Measurements from ENCODE around the gene ZGPAT.
A peak's percentile ranks its signal among the peaks of the same experiment; 100 is the strongest.

Gene ZGPAT

GRCh38 chr20:63734111-63734945 lies 26.5 kb downstream of the ZGPAT start:
- no peak for DNase-seq

- no peak for DNase-seq
These were observed 27.4 kb downstream of the ZGPAT start for GRCh38 chr20:63734946-63735858.

DNA sequence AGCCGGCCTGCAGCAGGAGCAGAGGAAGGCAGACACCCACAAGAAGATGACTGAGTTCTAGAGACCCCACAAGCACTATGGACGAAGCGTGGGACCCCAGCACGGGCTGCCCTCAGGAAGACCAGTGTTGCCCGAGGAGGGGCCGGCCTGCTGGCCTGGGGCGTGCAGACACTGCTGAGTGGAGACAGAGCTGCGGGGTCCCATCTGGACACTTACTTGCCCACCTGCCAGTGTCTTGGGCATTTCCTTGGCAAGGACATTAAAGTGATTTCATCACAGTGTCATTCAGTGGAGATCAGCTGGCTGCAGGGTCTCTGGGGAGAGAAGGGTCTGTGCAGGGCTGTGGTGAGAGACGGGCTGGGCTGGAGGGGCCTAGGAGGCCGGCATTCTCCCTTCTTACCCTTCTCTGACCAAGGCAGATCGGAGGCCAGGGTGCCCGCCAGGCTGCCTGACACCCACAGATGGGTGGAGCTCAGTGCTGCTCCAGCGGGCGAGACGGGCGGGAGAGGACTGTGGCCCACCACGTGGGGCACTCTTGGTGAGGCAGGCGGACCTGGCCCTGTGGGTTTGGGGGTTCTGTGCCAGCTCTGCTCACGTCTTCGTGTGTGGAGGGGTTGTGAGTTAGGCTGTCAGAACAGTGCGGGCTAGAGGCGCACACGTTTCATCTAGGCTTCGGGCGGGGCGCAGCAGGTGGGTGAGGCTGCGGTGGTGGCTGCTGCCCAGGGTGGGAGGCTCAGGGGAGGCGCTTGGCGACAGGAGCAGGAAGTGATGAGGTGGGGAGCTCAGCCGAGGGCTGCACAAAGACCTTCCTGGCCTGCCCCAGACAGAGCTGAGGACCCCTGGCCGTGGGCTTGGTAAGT lies 28.2 kb downstream of the ZGPAT start, which contains the start of gene LIME1:
TSS of gene LIME1 (plus strand) at position 806 of the 860 bp plus-strand sequence. CDS start 886 bp downstream, outside the sequence.
- DNase-seq = no peak

DNA sequence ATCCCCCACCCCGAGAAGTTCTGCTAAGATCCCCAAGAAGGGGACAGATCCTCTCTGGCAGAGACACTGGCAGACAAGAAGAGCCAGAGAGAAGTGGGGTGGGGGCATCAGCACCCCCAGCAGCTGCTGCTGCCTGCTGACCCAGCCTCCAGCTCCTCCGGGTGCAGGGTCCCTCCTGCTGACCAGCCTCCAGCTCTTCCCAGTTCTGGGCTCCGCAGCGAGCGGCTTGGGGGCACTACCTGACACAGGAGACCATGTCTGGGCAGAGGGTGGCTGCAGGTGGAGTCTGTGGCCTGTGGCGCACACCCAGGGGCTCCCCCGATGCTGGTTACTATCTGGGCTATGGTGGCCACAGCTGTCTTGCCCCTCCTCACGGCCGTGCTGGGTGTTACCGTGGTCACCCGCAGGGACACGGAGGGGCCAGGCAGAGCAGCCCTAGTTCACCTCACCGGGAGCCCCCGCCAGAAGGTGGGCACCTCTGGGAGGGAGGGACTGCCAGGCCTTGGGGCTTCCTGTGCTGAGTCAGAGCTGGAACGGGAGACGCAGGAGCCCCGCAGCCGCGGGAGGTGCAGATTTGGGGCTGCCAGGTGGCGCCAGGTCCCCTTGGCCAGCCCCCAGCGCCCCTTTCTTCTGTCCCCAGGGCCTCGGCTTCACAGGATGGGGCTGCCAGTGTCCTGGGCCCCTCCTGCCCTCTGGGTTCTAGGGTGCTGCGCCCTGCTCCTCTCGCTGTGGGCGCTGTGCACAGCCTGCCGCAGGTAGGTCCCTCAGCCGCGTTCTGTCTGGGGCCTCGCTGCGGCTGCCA lies 29.3 kb downstream of the ZGPAT start:
- no peak for DNase-seq

- no peak for DNase-seq
These were observed 29.8 kb downstream of the ZGPAT start for GRCh38 chr20:63737695-63737944.

GRCh38 chr20:63737945-63738686 lies 30.3 kb downstream of the ZGPAT start:
- DNase-seq = no peak

DNA sequence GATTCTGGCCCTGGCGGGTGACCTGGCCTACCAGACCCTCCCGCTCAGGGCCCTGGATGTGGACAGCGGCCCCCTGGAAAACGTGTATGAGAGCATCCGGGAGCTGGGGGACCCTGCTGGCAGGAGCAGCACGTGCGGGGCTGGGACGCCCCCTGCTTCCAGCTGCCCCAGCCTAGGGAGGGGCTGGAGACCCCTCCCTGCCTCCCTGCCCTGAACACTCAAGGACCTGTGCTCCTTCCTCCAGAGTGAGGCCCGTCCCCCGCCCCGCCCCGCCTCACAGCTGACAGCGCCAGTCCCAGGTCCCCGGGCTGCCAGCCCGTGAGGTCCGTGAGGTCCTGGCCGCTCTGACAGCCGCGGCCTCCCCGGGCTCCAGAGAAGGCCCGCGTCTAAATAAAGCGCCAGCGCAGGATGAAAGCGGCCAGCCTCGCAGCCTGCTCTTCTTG lies 30.9 kb downstream of the ZGPAT start:
- peak in 1 of 2 experiments; percentile 37 for DNase-seq

- peak; percentile 52 to 86 for DNase-seq
These were observed 31.6 kb downstream of the ZGPAT start, which contains the start of gene SLC2A4RG for GRCh38 chr20:63739130-63740069. SLC2A4RG (plus strand) TSS chr20:63739776; CDS start chr20:63739913, 137 bp downstream.

GRCh38 chr20:63740070-63740626 lies 32.3 kb downstream of the ZGPAT start:
- DNase-seq = no peak

DNA sequence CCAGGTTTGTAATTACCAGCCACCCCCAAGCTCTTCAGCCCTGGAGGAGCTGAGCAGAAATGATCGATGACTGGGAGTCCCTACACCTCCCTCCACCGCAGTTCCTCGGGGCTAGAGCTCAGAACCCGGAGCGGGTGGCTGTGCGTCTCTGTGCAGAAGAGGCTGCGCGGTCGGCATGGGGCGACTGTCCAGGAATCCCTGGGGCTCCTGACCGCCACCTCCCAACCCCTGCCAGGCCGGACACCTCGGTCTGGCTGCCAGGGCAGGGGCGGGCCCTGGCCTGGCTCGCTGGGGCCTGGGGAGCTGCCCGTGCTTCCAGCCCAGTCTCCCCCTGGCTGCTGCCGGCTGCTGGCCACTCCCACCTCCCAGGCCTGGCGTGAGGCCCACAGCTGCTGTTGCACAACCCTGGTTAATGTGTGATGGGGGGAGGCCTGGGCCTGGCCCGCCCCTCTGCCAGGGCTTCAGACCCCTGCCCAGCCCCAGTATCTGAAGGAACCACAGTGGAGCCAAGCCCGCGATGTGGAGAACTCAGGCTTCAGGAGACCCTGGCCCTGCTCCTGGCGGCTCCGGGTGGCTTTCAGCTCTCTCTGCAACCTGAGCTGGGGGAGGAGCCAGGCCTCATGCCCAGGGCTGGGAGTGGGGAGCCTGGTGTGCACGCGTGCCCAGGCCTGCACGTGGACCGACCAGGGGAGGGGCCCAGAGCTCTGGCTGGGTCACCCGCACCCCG lies 33.0 kb downstream of the ZGPAT start:
- peak; percentile 80 to 86 for DNase-seq

DNA sequence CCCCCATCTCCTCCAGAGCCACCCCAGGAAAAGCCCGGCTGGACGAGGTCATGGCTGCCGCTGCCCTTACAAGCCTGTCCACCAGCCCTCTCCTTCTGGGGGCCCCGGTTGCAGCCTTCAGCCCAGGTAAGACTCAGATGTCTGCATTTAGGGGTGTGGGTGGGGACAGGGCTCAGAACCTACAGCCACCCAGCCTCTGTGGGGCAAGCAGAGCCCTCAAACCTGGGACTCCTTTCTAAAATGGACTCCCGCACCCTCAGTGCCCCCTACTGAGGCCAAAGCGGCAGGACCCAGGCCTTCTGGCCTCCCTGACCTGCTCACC lies 33.5 kb downstream of the ZGPAT start:
- DNase-seq = no peak

- DNase-seq = no peak
These were observed 34.0 kb downstream of the ZGPAT start for GRCh38 chr20:63741676-63742380.

- DNase-seq = no peak
These were observed 34.7 kb downstream of the ZGPAT start for GRCh38 chr20:63742381-63743024.

- DNase-seq = no peak
These were observed 35.6 kb downstream of the ZGPAT start for GRCh38 chr20:63743210-63743970.

- DNase-seq = no peak
These were observed 36.3 kb downstream of the ZGPAT start for GRCh38 chr20:63744158-63744557.

DNA sequence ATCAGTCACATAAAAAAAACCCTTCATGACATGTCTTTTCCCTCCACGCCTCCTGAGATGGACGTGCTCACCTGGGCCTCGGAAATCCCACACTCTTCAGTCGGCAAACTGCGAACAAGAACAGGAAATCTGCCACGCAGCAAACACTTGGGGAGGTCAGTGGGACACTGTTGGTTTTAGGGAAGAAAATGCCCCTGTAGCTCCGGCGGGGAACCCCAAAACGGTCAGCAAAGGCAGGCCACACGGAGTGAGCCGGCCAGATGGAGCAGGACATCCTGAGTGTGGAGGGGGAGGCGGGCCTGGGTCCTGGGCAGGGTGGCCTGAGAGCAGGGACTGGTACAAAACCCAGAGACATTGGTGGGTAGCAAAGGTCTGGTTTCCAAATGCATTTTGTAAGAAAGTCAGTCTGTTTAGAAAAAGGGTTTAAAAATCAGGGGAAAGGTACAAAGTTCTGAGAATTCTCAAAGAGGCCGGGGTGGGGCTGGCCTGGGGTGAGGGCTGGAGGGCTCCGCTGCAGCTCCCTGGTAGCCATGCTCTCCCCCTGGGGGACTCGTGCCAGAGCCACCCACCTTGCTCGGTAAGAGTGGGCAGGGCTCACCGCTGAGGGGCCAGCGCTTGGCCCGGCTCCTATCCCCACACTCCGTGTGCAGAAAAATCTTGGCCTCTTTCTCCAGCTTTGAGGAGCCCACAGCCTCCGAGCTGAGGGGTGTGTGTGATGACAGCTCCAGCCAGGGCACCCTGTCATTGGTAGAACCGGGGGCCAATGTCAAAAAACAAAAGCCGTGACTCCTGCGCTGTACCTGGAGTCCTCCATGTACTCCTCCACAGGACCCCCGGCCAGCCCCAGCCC lies 37.0 kb downstream of the ZGPAT start:
- DNase-seq = no peak
